ENCODE measurements around the gene NPTX2.

Gene NPTX2

GRCh38 chr7:98653601-98654310, 36.7 kb downstream of the NPTX2 start:
- TF ChIP-seq POLR2A (IDR thresholded peaks at IDR 0.05; ENCODE audit: low read length) (no peak), GATA1 (IDR thresholded peaks at IDR 0.05; ENCODE audit: low read depth, low read length) (no peak)
- no peak for DNase-seq

GRCh38 chr7:98654524-98655272, 37.6 kb downstream of the NPTX2 start:
- DNase-seq: peak in 1 of 2 experiments; percentile 3
- no peak for TF ChIP-seq POLR2A (IDR thresholded peaks at IDR 0.05; ENCODE audit: low read length)
- TF ChIP-seq GATA1 (IDR thresholded peaks at IDR 0.05; ENCODE audit: low read depth, low read length): no peak

DNA sequence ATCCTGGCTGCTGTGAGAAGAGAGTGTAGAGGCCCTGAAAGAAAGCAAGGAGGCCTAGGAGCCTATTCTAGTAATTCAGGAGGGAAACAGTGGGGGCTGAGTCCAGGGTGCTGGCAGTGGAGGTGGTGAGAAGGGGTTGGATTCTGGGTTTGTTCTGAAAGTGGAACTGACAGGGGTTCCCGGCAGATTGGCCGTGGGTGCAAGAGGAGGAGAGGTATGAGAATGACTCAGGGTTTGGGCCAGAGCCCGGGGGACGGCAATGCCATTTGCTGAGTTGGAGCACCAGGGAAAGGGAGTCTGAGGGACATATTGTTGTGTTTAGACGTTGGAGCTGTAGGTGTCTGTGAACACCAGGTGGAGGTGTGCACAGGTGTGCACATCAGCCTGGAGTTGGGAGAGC, 38.5 kb downstream of the NPTX2 start:
- no peak for TF ChIP-seq GATA1 (IDR thresholded peaks at IDR 0.05; ENCODE audit: low read depth, low read length)
- TF ChIP-seq POLR2A (IDR thresholded peaks at IDR 0.05; ENCODE audit: low read length): no peak

GRCh38 chr7:98656899-98657298, 39.8 kb downstream of the NPTX2 start:
- TF ChIP-seq GATA1 (IDR thresholded peaks at IDR 0.05; ENCODE audit: low read depth, low read length) (no peak), POLR2A (IDR thresholded peaks at IDR 0.05; ENCODE audit: low read length) (no peak)
- no peak for DNase-seq

More for the DNA sequence above, 38.5 kb downstream of the NPTX2 start:
- DNase-seq: no peak

DNA sequence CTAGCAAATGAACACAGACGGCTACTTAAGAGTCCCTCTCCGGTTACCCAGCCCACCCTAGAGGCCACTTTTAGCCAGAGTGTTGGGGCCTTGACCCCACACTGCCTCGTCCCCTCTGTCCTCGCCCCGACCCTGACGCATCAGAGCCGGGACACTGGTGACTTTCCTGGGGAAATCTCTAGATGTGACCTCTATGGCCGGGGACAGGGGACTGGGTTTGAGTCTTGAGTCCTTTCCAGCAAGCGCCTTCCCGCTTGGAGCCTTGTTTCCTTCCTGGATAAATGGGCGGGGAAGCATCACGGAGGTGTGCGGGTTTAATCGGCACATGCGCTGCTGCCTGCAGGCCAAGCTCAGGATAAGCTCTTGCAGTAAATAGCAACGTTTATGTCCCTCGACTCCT, 40.7 kb downstream of the NPTX2 start:
- no peak for DNase-seq
- TF ChIP-seq POLR2A (IDR thresholded peaks at IDR 0.05; ENCODE audit: low read length): no peak
- no peak for TF ChIP-seq GATA1 (IDR thresholded peaks at IDR 0.05; ENCODE audit: low read depth, low read length)

DNA sequence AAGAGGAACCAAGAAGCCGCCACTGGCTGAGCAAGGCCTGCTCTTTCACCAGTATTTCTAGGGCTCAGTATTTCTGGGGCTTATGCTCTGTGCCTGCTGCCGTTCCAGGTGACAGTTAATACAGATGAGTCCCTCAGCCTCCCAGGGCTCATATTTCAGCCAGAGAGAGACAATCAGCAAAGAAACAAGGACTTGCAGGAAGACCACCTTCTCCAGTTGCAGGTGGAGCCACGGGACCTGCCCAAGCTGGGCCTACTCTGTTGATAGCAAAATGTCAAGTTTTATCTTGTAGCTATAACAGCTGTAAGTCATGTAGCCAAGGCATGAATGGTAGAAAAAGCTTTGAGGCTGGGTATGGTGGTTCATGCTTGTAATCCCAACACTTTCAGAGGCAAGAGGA, 42.7 kb downstream of the NPTX2 start:
- TF ChIP-seq GATA1 (IDR thresholded peaks at IDR 0.05; ENCODE audit: low read depth, low read length) (no peak), POLR2A (IDR thresholded peaks at IDR 0.05; ENCODE audit: low read length) (no peak)
- DNase-seq: no peak

DNA sequence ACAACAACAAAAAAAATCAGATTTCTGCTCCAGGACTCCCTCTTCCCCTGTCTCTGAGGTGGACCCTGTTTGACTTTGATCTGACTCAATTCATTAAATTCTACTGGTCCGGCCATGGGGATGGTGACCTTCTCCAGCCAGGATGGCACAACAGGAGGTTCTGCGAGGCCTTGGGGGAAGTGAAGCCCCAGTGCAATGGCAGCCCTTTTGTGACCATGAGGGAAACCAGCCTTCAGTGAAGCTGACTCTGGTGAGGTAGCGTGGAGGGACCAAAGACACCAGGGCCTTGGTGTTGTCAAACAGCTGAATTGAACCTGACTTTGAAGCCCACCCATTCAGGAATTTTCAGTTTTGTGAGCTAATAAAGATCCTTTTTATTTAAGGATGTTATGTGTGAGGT, 44.5 kb downstream of the NPTX2 start:
- TF ChIP-seq GATA1 (IDR thresholded peaks at IDR 0.05; ENCODE audit: low read depth, low read length): no peak
- TF ChIP-seq POLR2A (IDR thresholded peaks at IDR 0.05; ENCODE audit: low read length): no peak
- DNase-seq: no peak

- no peak for DNase-seq
- TF ChIP-seq POLR2A (IDR thresholded peaks at IDR 0.05; ENCODE audit: low read length): no peak
- TF ChIP-seq GATA1 (IDR thresholded peaks at IDR 0.05; ENCODE audit: low read depth, low read length): no peak
Measured at GRCh38 chr7:98662289-98662688, 45.2 kb downstream of the NPTX2 start.

- DNase-seq: no peak
- no peak for TF ChIP-seq GATA1 (IDR thresholded peaks at IDR 0.05; ENCODE audit: low read depth, low read length)
- no peak for TF ChIP-seq POLR2A (IDR thresholded peaks at IDR 0.05; ENCODE audit: low read length)
Measured at GRCh38 chr7:98664882-98665281, 47.8 kb downstream of the NPTX2 start.

DNA sequence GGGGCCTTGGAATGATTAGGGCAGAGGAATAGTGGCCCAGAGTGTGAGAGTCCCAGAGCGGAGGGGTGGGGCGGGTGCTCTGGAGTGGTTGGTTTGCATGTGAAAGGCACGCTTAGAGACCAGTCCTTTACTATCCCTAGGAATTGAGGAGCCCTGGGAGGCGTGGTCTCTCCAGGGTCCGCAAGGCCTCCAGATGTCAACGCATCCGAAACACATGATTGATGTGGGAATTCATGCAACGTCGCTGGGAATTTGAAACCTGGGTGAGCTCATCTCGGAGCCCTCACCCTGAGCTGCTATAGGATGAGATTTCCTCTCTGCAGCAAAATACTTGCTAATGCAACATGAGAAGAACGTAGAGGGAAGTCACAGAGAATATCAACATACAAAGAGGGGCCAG, 51.2 kb downstream of the NPTX2 start:
- DNase-seq: no peak
- TF ChIP-seq GATA1 (IDR thresholded peaks at IDR 0.05; ENCODE audit: low read depth, low read length) (no peak), POLR2A (IDR thresholded peaks at IDR 0.05; ENCODE audit: low read length) (no peak)

- DNase-seq: no peak
- no peak for TF ChIP-seq POLR2A (IDR thresholded peaks at IDR 0.05; ENCODE audit: low read length)
- TF ChIP-seq GATA1 (IDR thresholded peaks at IDR 0.05; ENCODE audit: low read depth, low read length): no peak
Measured at GRCh38 chr7:98669329-98670000, 52.4 kb downstream of the NPTX2 start.

DNA sequence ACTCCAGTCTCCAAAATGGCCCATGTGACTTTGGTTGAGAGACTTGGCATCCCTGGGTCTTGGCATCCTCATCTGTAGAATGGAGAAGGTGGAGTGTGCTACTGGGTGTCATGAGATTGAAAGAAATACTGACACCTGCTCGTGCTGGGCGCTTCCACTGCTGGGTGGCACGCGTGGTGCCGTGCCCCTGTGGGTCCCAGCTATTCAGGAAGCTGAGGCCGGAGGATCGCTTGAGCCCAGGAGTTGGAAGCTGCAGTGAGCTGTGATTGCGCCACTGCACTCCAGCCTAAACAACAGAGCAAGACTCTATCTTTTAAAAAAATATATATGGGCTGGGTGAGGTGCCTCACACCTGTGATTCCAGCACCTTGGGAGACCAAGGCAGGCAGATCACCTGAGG, 53.1 kb downstream of the NPTX2 start:
- DNase-seq: no peak
- TF ChIP-seq GATA1 (IDR thresholded peaks at IDR 0.05; ENCODE audit: low read depth, low read length) (no peak), POLR2A (IDR thresholded peaks at IDR 0.05; ENCODE audit: low read length) (no peak)

DNA sequence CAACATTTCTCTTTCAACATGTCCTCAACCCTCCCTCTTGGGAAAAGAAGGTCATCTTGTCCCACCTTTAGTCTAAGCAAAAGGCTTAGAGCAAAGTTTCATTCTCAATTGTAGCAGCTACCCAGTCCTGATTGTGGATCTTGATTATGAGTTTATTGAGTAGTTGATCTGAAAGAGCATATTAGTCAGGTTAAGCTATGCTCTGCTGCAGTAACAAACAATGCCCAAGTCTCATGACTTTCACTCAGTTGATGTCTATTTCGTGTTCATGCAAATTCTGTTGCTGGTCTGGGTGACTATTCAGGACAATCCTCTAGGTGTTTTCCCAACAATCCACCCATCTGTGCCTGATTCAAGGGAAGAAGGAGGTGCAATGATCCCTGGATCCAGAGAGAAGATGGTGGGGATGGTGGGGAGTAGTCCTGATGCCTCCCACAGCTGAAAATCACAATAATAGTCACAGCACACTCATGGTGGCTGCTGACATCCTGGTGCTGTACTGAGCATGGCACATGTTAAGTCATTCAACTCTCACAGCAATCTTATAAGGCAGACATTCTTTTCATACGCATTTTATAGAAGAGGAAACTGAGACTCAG, 54.7 kb downstream of the NPTX2 start:
- DNase-seq: no peak
- TF ChIP-seq POLR2A (IDR thresholded peaks at IDR 0.05; ENCODE audit: low read length): no peak
- no peak for TF ChIP-seq GATA1 (IDR thresholded peaks at IDR 0.05; ENCODE audit: low read depth, low read length)

- TF ChIP-seq POLR2A (IDR thresholded peaks at IDR 0.05; ENCODE audit: low read length) (no peak), GATA1 (IDR thresholded peaks at IDR 0.05; ENCODE audit: low read depth, low read length) (no peak)
- DNase-seq: no peak
Measured at GRCh38 chr7:98674461-98674860, 57.4 kb downstream of the NPTX2 start.

Data from erythroblast (primary cell).